ENCODE data around the gene DNLZ.
"Not testable (repeated sequence)": the region's sequence is repeated elsewhere in the genome, so short reads cannot be mapped to it uniquely, and the experiment has no call there.

Gene DNLZ

DNA sequence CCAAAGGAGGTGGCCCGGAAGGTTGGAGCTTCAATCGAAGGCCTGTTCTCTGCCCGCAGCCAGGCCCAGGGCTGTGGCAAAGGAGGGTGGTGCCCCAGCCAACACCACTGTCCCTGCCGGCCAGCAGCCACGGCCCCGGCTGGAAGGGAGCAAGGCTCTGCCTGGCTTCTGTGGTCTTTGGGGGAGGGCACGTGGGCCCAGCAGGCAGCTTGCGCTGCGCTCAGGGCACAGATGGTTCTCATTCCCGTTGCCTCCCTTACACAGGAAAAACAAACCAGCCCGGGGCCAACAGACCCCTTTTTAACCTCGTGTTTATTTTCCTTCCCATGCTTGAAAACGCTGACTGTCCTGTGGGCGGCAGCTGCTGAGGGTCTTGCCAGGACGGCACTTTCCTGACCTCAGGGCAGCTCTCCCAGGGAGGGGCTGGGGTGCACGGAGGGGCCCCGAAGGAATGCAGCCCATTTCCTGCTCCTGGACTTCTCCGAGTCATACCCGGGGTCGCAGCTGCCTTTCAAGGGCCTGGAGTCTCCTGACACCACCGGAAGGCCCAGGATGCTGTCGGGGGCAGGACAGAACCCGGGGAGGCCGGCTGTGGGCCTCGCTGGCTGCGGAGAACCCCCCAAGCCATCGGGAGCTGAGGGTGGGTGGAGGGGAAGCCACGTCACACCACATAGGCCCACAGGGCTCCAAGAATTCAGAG, 37.3 kb downstream of the DNLZ start:
- no peak for DNase-seq (ENCODE audit: low spot score)
- peak overlapping the region; percentile 82 for H3K4me3 ChIP-seq

DNA sequence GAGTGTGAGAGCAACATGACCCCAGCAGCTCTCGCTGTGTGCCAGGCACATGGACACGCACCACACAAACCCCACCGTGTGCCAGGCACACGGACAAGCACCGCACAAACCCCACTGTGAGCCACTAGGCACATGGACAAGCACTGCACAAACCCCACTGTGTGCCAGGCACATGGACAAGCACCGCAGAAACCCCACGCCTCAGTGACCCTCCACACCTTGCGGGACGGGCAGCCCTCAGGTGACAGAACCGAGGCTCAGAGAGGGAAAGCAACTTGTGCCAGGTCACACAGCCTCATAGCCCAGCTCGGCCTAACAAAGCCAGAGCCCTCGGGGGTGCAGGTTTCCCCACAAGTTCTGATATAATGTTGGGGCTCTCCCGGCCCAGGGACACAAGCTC, 38.2 kb downstream of the DNLZ start:
- peak overlapping the region in 1 of 2 donors; percentile 87 for H3K27ac ChIP-seq

More for the DNA sequence above, 37.3 kb downstream of the DNLZ start:
- TF ChIP-seq, protein P1, sequence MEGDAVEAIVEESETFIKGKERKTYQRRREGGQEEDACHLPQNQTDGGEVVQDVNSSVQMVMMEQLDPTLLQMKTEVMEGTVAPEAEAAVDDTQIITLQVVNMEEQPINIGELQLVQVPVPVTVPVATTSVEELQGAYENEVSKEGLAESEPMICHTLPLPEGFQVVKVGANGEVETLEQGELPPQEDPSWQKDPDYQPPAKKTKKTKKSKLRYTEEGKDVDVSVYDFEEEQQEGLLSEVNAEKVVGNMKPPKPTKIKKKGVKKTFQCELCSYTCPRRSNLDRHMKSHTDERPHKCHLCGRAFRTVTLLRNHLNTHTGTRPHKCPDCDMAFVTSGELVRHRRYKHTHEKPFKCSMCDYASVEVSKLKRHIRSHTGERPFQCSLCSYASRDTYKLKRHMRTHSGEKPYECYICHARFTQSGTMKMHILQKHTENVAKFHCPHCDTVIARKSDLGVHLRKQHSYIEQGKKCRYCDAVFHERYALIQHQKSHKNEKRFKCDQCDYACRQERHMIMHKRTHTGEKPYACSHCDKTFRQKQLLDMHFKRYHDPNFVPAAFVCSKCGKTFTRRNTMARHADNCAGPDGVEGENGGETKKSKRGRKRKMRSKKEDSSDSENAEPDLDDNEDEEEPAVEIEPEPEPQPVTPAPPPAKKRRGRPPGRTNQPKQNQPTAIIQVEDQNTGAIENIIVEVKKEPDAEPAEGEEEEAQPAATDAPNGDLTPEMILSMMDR (IDR thresholded peaks at IDR 0.05): no peak
- peak overlapping the region; percentile 68 to 87 for H3K27ac ChIP-seq

DNA sequence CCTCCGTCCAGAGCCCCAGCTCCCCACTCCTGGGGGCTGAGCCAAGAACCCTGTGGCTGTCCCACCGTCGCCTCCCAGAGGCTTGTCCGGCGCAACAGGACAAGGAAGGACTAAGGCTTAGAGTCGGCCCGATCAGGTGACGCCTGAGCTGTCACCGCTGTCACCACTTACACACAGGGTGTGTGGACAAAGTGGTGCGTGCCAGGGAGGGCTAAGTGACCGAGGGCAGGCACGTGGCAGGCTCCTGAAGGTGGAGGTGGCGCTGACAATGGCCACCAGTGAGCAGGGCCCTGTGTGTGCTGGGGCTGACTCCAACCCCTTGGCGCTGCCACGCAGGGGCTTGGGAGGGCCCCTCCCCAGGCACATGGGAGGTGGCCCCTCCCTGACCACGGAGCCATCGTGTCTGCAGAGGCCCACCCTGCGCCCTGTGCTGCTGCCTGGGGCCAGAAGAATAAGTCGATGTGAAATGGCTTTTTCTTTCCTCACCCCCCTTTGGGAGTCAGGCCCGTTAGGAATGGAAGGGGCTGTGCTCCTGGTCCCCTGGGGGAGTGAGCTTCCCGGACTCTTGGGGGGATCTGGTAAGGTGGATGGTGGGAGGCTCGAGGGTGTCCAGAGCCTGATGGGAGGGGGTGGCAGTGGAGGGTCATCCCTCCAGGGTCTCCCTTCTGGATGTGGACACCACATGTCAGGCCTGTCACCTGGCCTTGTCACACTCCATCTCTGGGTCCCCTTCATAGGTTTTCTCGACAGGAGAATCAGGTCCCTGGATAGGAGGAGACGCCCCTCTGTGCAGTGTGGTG, 38.8 kb downstream of the DNLZ start:
- H3K27ac ChIP-seq: no peak overlapping the region
- TF ChIP-seq, protein P1 (IDR thresholded peaks at IDR 0.05): no peak

More for the DNA sequence above, 38.2 kb downstream of the DNLZ start:
- TF ChIP-seq, protein P1 (IDR thresholded peaks at IDR 0.05): no peak
- no peak overlapping the region for H3K4me3 ChIP-seq
- DNase-seq (ENCODE audit: low spot score): no peak

DNA sequence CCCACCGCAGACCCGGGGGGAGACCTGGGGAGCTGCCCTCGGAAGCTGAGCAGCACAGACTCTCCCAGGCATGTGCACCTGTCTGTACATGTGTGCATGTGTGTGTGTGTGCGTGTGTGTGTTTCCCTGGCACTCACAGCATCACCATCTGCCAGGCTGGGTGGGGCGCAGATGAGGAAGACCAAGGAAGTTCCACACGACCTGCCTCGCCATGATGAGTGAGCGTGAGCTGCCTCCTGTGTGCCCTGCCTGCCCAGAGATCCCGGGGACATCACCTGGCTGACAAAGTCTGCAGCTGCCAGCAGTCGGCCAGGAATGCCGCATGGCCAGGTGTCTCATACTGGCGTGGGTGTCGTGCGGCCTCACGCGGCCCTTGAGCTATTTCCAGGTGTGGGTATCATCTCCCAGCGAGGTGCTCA, 40.2 kb downstream of the DNLZ start:
- TF ChIP-seq, protein P1 (IDR thresholded peaks at IDR 0.05): no peak
- H3K4me3 ChIP-seq: no peak overlapping the region
- no peak overlapping the region for H3K27ac ChIP-seq

More for the DNA sequence above, 38.8 kb downstream of the DNLZ start:
- DNase-seq (ENCODE audit: low spot score): no peak
- no peak overlapping the region for H3K4me3 ChIP-seq

DNA sequence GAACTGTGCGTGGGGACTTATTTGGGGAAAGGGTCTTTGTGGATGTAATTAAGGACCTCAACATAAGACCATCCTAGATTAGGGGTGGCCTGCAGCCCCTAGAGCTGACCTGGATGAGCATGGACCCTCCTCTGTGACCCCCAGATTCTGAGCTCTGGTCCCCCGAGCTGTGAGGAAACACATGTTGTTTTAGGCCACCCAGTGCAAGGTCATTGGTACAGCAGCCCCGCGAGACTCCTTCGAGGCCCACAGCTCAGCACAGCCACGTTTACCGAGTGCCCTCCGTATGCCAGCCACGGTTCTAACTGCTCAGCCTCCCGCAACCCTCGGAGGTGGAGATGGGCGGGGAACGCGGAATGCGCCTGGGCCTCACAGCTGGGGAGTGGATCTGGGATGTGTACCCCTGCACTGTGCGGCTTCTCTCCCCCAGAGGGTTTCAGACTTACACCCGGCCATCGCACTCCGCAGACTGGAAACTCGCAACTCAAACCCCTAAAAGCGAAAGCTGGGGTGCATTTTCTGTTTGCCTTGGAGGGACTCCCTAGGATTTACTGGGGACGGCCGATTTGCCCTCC, 40.7 kb downstream of the DNLZ start:
- Histone ChIP-seq H3K4me3 (no peak overlapping the region), H3K27ac (no peak overlapping the region)
- TF ChIP-seq, protein P1 (IDR thresholded peaks at IDR 0.05): no peak
- DNase-seq (ENCODE audit: low spot score): no peak

More for the DNA sequence above, 40.2 kb downstream of the DNLZ start:
- no peak for DNase-seq (ENCODE audit: low spot score)

DNA sequence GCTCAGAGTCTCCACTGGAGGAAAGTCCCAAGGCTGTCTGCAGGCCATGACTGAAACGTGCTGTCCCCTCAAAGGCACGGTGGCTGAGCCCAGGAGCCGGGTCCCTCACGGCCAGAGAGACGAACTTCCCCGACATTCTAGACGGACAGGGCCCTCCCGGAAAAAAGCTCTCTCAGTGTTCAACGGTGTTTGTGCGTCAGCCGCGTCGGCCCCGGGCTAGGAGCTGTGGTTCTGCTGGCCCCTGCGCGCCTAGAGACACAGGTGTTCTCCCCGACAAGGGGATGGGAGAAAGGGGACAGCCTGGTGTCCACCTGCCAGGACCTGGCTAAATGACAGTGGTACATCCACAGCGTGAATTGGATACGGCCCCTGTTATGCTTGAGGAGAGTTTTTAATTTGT, 42.0 kb downstream of the DNLZ start:
- TF ChIP-seq, protein P1 (IDR thresholded peaks at IDR 0.05): no peak
- H3K4me3 ChIP-seq: no peak overlapping the region
- no peak overlapping the region for H3K27ac ChIP-seq
- DNase-seq (ENCODE audit: low spot score): no peak

DNA sequence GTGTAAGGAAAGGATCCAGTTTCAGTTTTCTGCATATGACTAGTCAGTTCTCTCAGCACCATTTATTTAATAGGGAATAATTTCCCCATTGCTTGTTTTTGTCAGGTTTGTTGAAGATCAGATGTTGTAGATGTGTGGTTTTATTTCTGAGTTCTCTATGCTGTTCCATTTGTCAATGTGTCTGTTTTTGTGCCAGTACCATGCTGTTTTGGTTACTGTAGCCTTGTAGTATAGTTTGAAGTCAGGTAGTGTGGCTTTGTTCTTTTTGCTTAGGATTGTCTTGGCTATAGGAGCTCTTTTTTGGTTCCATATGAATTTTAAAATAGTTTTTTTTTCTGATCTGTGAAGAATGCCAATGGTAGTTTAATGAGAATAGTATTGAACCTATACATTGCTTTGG, 42.6 kb downstream of the DNLZ start:
- DNase-seq (ENCODE audit: low spot score); H3K4me3 ChIP-seq; H3K27ac ChIP-seq: not testable (repeated sequence)

DNA sequence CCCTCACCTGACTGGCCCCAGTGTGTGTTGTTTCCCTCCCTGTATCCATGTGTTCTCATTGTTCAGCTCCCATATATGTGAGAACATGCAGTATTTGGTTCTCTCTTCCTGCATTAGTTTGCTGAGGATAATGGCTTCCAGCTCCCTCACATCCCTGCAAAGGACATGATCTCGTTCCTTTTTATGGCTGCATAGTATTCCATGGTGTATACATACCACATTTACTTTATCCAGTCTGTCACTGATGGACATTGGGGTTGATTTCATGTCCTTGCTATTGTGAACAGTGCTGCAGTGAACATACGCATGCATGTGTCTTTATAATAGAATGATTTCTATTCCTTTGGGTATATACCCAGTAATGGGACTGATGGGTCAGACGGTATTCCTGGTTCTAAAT, 43.6 kb downstream of the DNLZ start:
- not testable (repeated sequence) for DNase-seq (ENCODE audit: low spot score); H3K4me3 ChIP-seq; H3K27ac ChIP-seq

DNA sequence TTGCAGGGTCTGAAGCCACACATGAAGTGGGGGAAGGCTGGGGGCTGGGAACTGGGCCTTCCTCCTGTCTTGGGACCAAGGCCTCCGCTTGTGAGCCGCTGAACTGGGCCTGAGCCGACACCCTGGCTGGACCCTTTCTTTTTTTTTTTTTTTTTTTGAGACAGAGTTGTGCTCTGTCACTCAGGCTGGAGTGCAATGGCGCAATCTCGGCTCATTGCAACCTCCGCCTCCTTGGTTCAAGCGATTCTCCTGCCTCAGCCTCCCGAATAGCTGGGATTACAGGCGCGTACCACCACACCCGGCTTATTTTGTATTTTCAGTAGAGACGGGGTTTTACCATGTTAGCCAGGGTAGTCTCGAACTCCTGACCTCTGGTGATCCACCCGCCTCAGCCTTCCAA, 44.3 kb downstream of the DNLZ start:
- H3K27ac ChIP-seq; H3K4me3 ChIP-seq; DNase-seq (ENCODE audit: low spot score): not testable (repeated sequence)

All from coronary artery (tissue), 2 donors.